DMS114 treated with DMSO at 0.1 percent for 48 hours (cell line): Measurements from ENCODE around the gene UBXN11.
"Not testable (repeated sequence)": the region's sequence is repeated elsewhere in the genome, so short reads cannot be mapped to it uniquely, and the experiment has no call there.

Experiments
- DNase-seq: peaks from one replicate; lab custom pipeline; 2025; ENCODE audit not compliant: unreplicated experiment; lab: John Stamatoyannopoulos, UW

UBXN11 gene

GRCh38 chr1:26305667-26306289 is 658 bp downstream of the UBXN11 start:
- peak; percentile 19 for DNase-seq

- DNase-seq: no peak
Observed at GRCh38 chr1:26302733-26303405, 3.6 kb downstream of the UBXN11 start.

- no peak for DNase-seq
Observed at GRCh38 chr1:26300578-26301275, 5.7 kb downstream of the UBXN11 start.

- no peak for DNase-seq
Observed at GRCh38 chr1:26297791-26298124, 8.7 kb downstream of the UBXN11 start.

- no peak for DNase-seq
Observed at GRCh38 chr1:26297057-26297790, 9.2 kb downstream of the UBXN11 start.

GRCh38 chr1:26296340-26297056 is 9.9 kb downstream of the UBXN11 start:
- no peak for DNase-seq

- DNase-seq: no peak
Observed at GRCh38 chr1:26295194-26296138, 11.0 kb downstream of the UBXN11 start.

GRCh38 chr1:26293911-26294463 is 12.4 kb downstream of the UBXN11 start:
- no peak for DNase-seq

- not testable (repeated sequence) for DNase-seq
Observed at GRCh38 chr1:26292735-26293134, 13.7 kb downstream of the UBXN11 start.

GRCh38 chr1:26291939-26292338 is 14.5 kb downstream of the UBXN11 start:
- no peak for DNase-seq

- no peak for DNase-seq
Observed at GRCh38 chr1:26291433-26291832, 15.0 kb downstream of the UBXN11 start.

GRCh38 chr1:26290882-26291261 is 15.6 kb downstream of the UBXN11 start:
- no peak for DNase-seq

- no peak for DNase-seq
Observed at GRCh38 chr1:26290122-26290881, 16.1 kb downstream of the UBXN11 start.

- no peak for DNase-seq
Observed at GRCh38 chr1:26289158-26290059, 17.0 kb downstream of the UBXN11 start.

GRCh38 chr1:26288311-26288941 is 18.0 kb downstream of the UBXN11 start:
- no peak for DNase-seq

GRCh38 chr1:26287811-26288210 is 18.6 kb downstream of the UBXN11 start:
- DNase-seq: no peak

- DNase-seq: no peak
Observed at GRCh38 chr1:26287033-26287711, 19.3 kb downstream of the UBXN11 start.
